Calu3 (cell line): ENCODE data around the gene CDC42BPB. TPM values are rescaled to one million over a fixed set of nuclear protein-coding genes. Genes with fewer than 3 reads are reported as not detected.

Experiments used
- BruUV-seq: library from RNA; stranded (reverse); fragments of 400-500 nt; replicated peaks from 2 replicates; lab custom pipeline; 2021; lab: Mats Ljungman, UMichigan
- CTCF ChIA-PET: fragments of 300-600 bp; sonication (Branson Sonifier 250); formaldehyde crosslinking; loops from one replicate; lab custom pipeline; 2022; ENCODE audit warnings: antibody characterized with exemption; lab: Charles Lee
- DNase-seq: peaks from one replicate; pipeline ENCODE4 v3.0.0; 2022
- H3K27ac Mint-ChIP-seq: one replicate; pipeline ENCODE4 v1.8.0; 2022; ENCODE audit warnings: mixed read lengths; ENCODE audit not compliant: unreplicated experiment
- H3K27me3 Mint-ChIP-seq: one replicate; pipeline ENCODE4 v1.8.0; 2022; ENCODE audit warnings: mixed read lengths; ENCODE audit not compliant: unreplicated experiment
- H3K36me3 Mint-ChIP-seq: one replicate; pipeline ENCODE4 v1.8.0; 2022; ENCODE audit warnings: mild to moderate bottlenecking, moderate library complexity, mixed read lengths; ENCODE audit not compliant: insufficient read depth, unreplicated experiment
- H3K4me1 Mint-ChIP-seq: one replicate; pipeline ENCODE4 v1.8.0; 2022; ENCODE audit warnings: mild to moderate bottlenecking, low read depth, mixed read lengths; ENCODE audit not compliant: unreplicated experiment
- H3K4me3 Mint-ChIP-seq: one replicate; pipeline ENCODE4 v1.8.0; 2022; ENCODE audit warnings: mild to moderate bottlenecking, low read depth, moderate library complexity, mixed read lengths; ENCODE audit not compliant: unreplicated experiment
- H3K9me3 Mint-ChIP-seq: one replicate; pipeline ENCODE4 v1.8.0; 2022; ENCODE audit warnings: low read depth, mixed read lengths; ENCODE audit not compliant: unreplicated experiment
- CTCF ChIP-seq: fragments of 200-600 bp; IDR thresholded peaks from one replicate; pipeline ENCODE4 v1.8.0; 2022; ENCODE audit warnings: antibody characterized with exemption; ENCODE audit not compliant: unreplicated experiment
- intact Hi-C: fragments of 100-400 bp; cut with micrococcal nuclease; formaldehyde crosslinking; loops from one replicate; pipeline ENCODE4 v1.10.0; 2022; ENCODE audit not compliant: unreplicated experiment
- total RNA-seq: library from RNA; stranded (reverse); gene quantifications from 2 replicates; pipeline ENCODE4 v1.2.3, GENCODE V29; 2022

CDC42BPB gene
- total RNA-seq, 1 experiment from 2014 or later: 98.7 TPM

- Mint-ChIP-seq H3K27ac (no peak overlapping the region), H3K4me1 (peaks cover 15% of the 10 kb centered on the region), H3K36me3 (peaks cover 3% of the 10 kb centered on the region), H3K9me3 (no peaks in the 10 kb centered on the region), H3K4me3 (no peak overlapping the region), H3K27me3 (no peaks in the 10 kb centered on the region)
- CTCF ChIA-PET: interaction anchor here (0.6 to 1.1 kb wide), 2 partner anchors 8 to 61 kb away, joined by 4 read pairs; no protein-coding TSS in a partner anchor
- no peak for DNase-seq
- no peak for TF ChIP-seq CTCF
- intact Hi-C loops: no loop called here
- BruUV-seq: no TSS peak
Measured at GRCh38 chr14:103097994-103098957, 40.9 kb upstream of the CDC42BPB start.

GRCh38 chr14:103097244-103097993 lies 40.1 kb upstream of the CDC42BPB start:
- TF ChIP-seq CTCF: no peak
- Mint-ChIP-seq H3K9me3 (no peaks in the 10 kb centered on the region), H3K27ac (no peak overlapping the region), H3K4me3 (no peak overlapping the region), H3K36me3 (peaks cover 3% of the 10 kb centered on the region), H3K27me3 (no peaks in the 10 kb centered on the region), H3K4me1 (peaks cover 15% of the 10 kb centered on the region)
- intact Hi-C loops: no loop called here
- no peak for DNase-seq
- no TSS peak for BruUV-seq
- CTCF ChIA-PET: interaction anchor here (3.2 kb wide), 1 partner anchor 8 kb away, joined by 27 read pairs; no protein-coding TSS in a partner anchor

- CTCF ChIA-PET: interaction anchor here (0.6 to 3.2 kb wide), 4 partner anchors 9 to 1008 kb away, joined by 3 to 27 read pairs (median 3); no protein-coding TSS in a partner anchor
- no peak for DNase-seq
- no TSS peak for BruUV-seq
- intact Hi-C loops: no loop called here
- TF ChIP-seq CTCF: no peak
- peaks cover 15% of the 10 kb centered on the region for H3K4me1 Mint-ChIP-seq
- H3K4me3 Mint-ChIP-seq: no peak overlapping the region
- no peaks in the 10 kb centered on the region for H3K27me3 Mint-ChIP-seq
- no peaks in the 10 kb centered on the region for H3K9me3 Mint-ChIP-seq
- H3K27ac Mint-ChIP-seq: no peak overlapping the region
- H3K36me3 Mint-ChIP-seq: peaks cover 3% of the 10 kb centered on the region
Measured at GRCh38 chr14:103096387-103096786, 39.0 kb upstream of the CDC42BPB start.

- peaks cover 9% of the 10 kb centered on the region for H3K36me3 Mint-ChIP-seq
- no peak for DNase-seq
- H3K4me3 Mint-ChIP-seq: peak overlapping the region; percentile 70
- CTCF ChIA-PET: interaction anchor here (0.6 to 3.2 kb wide), 3 partner anchors 11 to 950 kb away, joined by 4 to 27 read pairs (median 7); no protein-coding TSS in a partner anchor
- H3K27ac Mint-ChIP-seq: no peak overlapping the region
- no TSS peak for BruUV-seq
- no peak for TF ChIP-seq CTCF
- no peaks in the 10 kb centered on the region for H3K27me3 Mint-ChIP-seq
- intact Hi-C loops: no loop called here
- peaks cover 15% of the 10 kb centered on the region for H3K4me1 Mint-ChIP-seq
- H3K9me3 Mint-ChIP-seq: no peaks in the 10 kb centered on the region
Measured at GRCh38 chr14:103095210-103095778, 37.9 kb upstream of the CDC42BPB start.
